ENCODE measurements around the gene C5orf47. TPM values are rescaled to one million over a fixed set of nuclear protein-coding genes. Genes with fewer than 3 reads are reported as not detected.

Gene C5orf47
- total RNA-seq, 2 donors from 2014 or later = 8.7 TPM; not detected in 1

DNA sequence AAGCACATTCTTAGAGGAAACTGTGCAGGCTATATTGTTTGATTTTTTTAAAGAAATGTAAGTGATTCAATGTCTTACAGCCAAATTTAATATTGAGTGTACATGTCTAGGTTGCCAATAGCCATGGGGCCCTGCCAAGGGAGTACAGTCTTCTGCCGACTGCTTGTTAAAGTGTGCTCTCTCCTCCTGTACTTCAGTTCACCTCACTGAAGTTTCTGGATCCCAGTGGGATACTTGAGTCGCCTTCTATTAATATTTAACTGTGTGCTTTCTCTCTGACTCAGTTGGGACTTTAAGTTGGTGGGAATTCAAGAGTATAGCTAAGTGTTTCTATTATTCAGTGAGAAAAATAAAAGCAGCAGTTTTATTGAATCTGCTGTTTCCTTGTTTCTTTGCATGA, 44.5 kb upstream of the C5orf47 start:
- H3K27me3 ChIP-seq (replicated peaks; ENCODE audit: insufficient read depth) = no peaks in the 10 kb centered on the region
- H3K4me3 ChIP-seq = no peak overlapping the region
- DNase-seq (ENCODE audit: low spot score) = no peak
- no peak overlapping the region for H3K27ac ChIP-seq
- intact Hi-C loops (cut with DNase I) = no loop called here
- 20% methylated on average over 2 of the region's 2 CpGs for WGBS
- no peak for TF ChIP-seq POLR2A (IDR thresholded peaks at IDR 0.05)
- TF ChIP-seq POLR2AphosphoS5 (IDR thresholded peaks at IDR 0.05) = no peak
- peaks cover 8% of the 10 kb centered on the region for H3K4me1 ChIP-seq (replicated peaks)
- H3K36me3 ChIP-seq = peaks cover 0 to 4% of the 10 kb centered on the region in 2 donors
- no peaks in the 10 kb centered on the region for H3K9me3 ChIP-seq

DNA sequence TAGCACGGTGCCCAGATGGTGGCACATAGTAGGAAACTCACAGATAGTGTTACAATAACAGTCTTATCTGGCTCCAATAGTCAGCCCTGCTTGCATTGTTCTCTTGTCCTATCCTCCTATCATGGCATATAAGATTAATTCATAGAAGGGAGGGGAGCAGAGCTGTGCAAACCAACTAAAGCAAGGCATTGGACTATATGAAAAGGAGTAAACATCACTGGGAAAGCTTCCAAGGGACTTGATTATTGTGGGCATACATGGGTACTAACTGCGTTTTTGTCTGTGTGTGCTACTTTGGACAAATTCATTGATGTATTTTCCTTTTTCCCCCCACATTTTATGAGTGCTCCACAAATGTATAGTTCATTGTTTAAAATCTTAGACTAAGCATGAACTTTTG, 43.8 kb upstream of the C5orf47 start:
- TF ChIP-seq POLR2A (IDR thresholded peaks at IDR 0.05) (no peak), POLR2AphosphoS5 (IDR thresholded peaks at IDR 0.05) (no peak)
- TF ChIP-seq, protein P1, sequence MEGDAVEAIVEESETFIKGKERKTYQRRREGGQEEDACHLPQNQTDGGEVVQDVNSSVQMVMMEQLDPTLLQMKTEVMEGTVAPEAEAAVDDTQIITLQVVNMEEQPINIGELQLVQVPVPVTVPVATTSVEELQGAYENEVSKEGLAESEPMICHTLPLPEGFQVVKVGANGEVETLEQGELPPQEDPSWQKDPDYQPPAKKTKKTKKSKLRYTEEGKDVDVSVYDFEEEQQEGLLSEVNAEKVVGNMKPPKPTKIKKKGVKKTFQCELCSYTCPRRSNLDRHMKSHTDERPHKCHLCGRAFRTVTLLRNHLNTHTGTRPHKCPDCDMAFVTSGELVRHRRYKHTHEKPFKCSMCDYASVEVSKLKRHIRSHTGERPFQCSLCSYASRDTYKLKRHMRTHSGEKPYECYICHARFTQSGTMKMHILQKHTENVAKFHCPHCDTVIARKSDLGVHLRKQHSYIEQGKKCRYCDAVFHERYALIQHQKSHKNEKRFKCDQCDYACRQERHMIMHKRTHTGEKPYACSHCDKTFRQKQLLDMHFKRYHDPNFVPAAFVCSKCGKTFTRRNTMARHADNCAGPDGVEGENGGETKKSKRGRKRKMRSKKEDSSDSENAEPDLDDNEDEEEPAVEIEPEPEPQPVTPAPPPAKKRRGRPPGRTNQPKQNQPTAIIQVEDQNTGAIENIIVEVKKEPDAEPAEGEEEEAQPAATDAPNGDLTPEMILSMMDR (IDR thresholded peaks at IDR 0.05) = no peak
- Histone ChIP-seq H3K4me1 (replicated peaks) (peaks cover 8% of the 10 kb centered on the region), H3K9me3 (no peaks in the 10 kb centered on the region), H3K27me3 (replicated peaks; ENCODE audit: insufficient read depth) (no peaks in the 10 kb centered on the region), H3K36me3 (peaks cover 0 to 7% of the 10 kb centered on the region in 2 donors), H3K4me3 (no peak overlapping the region), H3K27ac (no peak overlapping the region)
- WGBS = 77% methylated on average over 2 of the region's 2 CpGs
- DNase-seq (ENCODE audit: low spot score) = no peak
- intact Hi-C loops (cut with DNase I) = no loop called here

DNA sequence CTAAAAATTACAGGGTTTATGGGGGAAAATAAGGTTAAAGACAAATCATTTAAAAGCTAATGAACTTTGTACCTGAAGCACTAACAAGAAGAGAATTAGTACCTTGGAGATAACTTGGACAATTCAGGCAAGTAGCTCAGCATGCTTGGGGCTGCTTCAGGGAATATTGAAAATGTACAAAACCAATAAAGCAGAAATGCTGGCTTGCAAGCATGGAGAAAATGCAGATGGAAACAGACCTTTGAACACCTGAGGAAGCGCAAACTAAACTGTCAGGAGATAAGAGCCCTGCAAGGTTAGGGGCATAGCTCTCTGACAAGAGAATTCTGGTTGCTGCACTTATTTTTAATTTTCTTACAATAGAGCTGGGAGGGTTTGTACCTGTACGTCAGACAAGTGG, 42.6 kb upstream of the C5orf47 start:
- WGBS = 93% methylated on average over 2 of the region's 2 CpGs

DNA sequence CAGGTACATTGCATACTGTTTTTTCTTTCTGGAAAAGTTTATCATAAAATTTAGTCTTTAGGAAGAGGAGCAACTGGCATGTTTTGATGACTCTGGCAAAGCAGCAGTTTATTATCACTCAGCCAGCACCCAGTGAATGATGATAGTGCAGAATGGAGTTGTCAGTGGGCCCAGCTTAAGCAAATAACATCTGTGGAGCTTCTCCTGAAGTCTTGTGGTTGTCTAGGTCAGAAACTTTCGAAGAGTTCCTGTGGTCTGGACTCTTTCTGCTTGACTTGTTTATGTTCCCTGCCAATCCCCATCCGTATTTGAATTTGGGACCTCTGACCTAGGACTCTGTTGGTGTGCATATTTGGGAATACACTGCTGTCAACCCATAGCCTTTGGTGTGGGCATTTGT, 38.1 kb upstream of the C5orf47 start:
- no peaks in the 10 kb centered on the region for H3K9me3 ChIP-seq
- WGBS = 84% methylated on average over 2 of the region's 2 CpGs
- intact Hi-C loops (cut with DNase I) = no loop called here
- H3K4me3 ChIP-seq = no peak overlapping the region
- no peak for DNase-seq (ENCODE audit: low spot score)
- H3K36me3 ChIP-seq = peaks cover 0 to 10% of the 10 kb centered on the region in 2 donors
- H3K4me1 ChIP-seq (replicated peaks) = no peaks in the 10 kb centered on the region
- H3K27me3 ChIP-seq (replicated peaks; ENCODE audit: insufficient read depth) = no peaks in the 10 kb centered on the region
- TF ChIP-seq POLR2AphosphoS5 (IDR thresholded peaks at IDR 0.05) = no peak
- TF ChIP-seq, protein P1 (IDR thresholded peaks at IDR 0.05) = no peak
- TF ChIP-seq POLR2A (IDR thresholded peaks at IDR 0.05) = no peak
- H3K27ac ChIP-seq = no peak overlapping the region

More for the DNA sequence above, 42.6 kb upstream of the C5orf47 start:
- H3K4me1 ChIP-seq (replicated peaks) = peaks cover 8% of the 10 kb centered on the region
- peaks cover 0 to 7% of the 10 kb centered on the region in 2 donors for H3K36me3 ChIP-seq
- intact Hi-C loops (cut with DNase I) = no loop called here
- no peak for DNase-seq (ENCODE audit: low spot score)
- no peaks in the 10 kb centered on the region for H3K27me3 ChIP-seq (replicated peaks; ENCODE audit: insufficient read depth)
- H3K9me3 ChIP-seq = no peaks in the 10 kb centered on the region
- TF ChIP-seq, protein P1 (IDR thresholded peaks at IDR 0.05) = no peak
- TF ChIP-seq POLR2AphosphoS5 (IDR thresholded peaks at IDR 0.05) = no peak
- no peak for TF ChIP-seq POLR2A (IDR thresholded peaks at IDR 0.05)
- no peak overlapping the region for H3K4me3 ChIP-seq
- no peak overlapping the region for H3K27ac ChIP-seq

DNA sequence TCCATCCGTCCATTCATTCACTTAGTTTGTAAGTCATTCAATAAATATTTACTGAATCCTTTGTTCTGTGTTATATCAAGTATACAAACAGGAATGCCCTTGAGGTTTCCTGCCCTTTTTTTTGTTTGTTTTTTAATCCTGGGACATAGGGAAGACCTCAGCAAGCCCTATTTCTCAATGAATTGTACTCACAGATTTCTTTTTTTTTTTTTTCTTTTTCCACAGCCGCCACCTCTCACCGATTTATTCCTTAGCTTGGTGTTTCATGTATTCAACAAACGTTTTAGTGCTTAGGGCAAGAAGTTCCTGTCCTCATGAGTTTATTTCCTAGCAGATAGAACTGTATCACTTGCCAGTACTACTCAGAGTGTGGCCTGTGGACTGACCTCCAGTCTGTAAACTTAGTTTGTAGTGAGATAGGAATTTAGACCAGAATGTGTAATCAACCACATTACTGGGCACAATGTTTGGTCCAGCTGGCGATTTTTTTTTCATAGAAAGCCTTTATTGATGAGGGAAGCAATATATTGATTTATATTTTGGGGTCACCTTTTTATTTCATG, 35.4 kb upstream of the C5orf47 start:
- DNase-seq (ENCODE audit: low spot score) = no peak
- no peaks in the 10 kb centered on the region for H3K27me3 ChIP-seq (replicated peaks; ENCODE audit: insufficient read depth)
- H3K4me3 ChIP-seq = no peak overlapping the region
- H3K27ac ChIP-seq = peak overlapping the region in 1 of 2 donors; percentile 35
- no peaks in the 10 kb centered on the region for H3K9me3 ChIP-seq
- no peak for TF ChIP-seq POLR2AphosphoS5 (IDR thresholded peaks at IDR 0.05)
- no peak for TF ChIP-seq POLR2A (IDR thresholded peaks at IDR 0.05)
- TF ChIP-seq, protein P1 (IDR thresholded peaks at IDR 0.05) = no peak
- WGBS = 65% methylated on average over 5 of the region's 5 CpGs
- peaks cover 0 to 10% of the 10 kb centered on the region in 2 donors for H3K36me3 ChIP-seq
- intact Hi-C loops (cut with DNase I) = no loop called here
- H3K4me1 ChIP-seq (replicated peaks) = no peaks in the 10 kb centered on the region

All from prostate gland (tissue), 2 donors.